Neural cell (in vitro differentiated cells): ENCODE measurements around the gene CCL28. TPM values are rescaled to one million over a fixed set of nuclear protein-coding genes. Genes with fewer than 3 reads are reported as not detected.
"Not testable (repeated sequence)": the region's sequence is repeated elsewhere in the genome, so short reads cannot be mapped to it uniquely, and the experiment has no call there.

ENCODE experiments used
- H2AFZ ChIP-seq: fragments of 200-600, 300-800 bp; sonication (generic), shearing (Covaris generic); 2 replicates; pipeline ENCODE4 v1.6.0; 2014; ENCODE audit warnings: low read depth, mild to moderate bottlenecking, antibody characterized with exemption, low read length, moderate library complexity
- H3F3A ChIP-seq: fragments of 200-600 bp; shearing (Covaris generic); 2 replicates; pipeline ENCODE4 v1.6.1; 2016; ENCODE audit warnings: mild to moderate bottlenecking, moderate library complexity, mixed read lengths, antibody characterized with exemption, low read length; ENCODE audit not compliant: insufficient read depth, poor library complexity, severe bottlenecking
- H3K27ac ChIP-seq: fragments of 200-600, 300-800 bp; sonication (generic), shearing (Covaris generic); 2 replicates; pipeline ENCODE4 v1.5.1; 2014; ENCODE audit warnings: mild to moderate bottlenecking, low read length, moderate library complexity
- H3K27me3 ChIP-seq: fragments of 300-800, 200-600 bp; sonication (generic), shearing (Covaris generic); 2 replicates; pipeline ENCODE4 v1.6.0; 2014; ENCODE audit warnings: mild to moderate bottlenecking, low read depth, low read length, moderate library complexity; ENCODE audit not compliant: insufficient read depth
- H3K36me3 ChIP-seq: fragments of 300-800, 200-600 bp; sonication (generic), shearing (Covaris generic); 2 replicates; pipeline ENCODE4 v1.5.1; 2014; ENCODE audit warnings: mild to moderate bottlenecking, antibody characterized with exemption, low read length, moderate library complexity; ENCODE audit not compliant: insufficient read depth
- H3K4me2 ChIP-seq: fragments of 300-800, 200-600 bp; sonication (generic), shearing (Covaris generic); 2 replicates; pipeline ENCODE4 v1.6.0; 2014; ENCODE audit warnings: mild to moderate bottlenecking, low read length
- H3K4me3 ChIP-seq: fragments of 300-800, 200-600 bp; sonication (generic), shearing (Covaris generic); 2 replicates; pipeline ENCODE4 v1.5.1; 2014; ENCODE audit warnings: mild to moderate bottlenecking, low read length, moderate library complexity
- H3K79me2 ChIP-seq: fragments of 200-600 bp; shearing (Covaris generic); replicated peaks from 2 replicates; pipeline ENCODE4 v1.6.0; 2014; ENCODE audit warnings: mild to moderate bottlenecking, low read length, moderate library complexity; ENCODE audit not compliant: insufficient read depth
- H3K9ac ChIP-seq: fragments of 300-800, 200-600 bp; sonication (generic), shearing (Covaris generic); 2 replicates; pipeline ENCODE4 v1.6.1; 2016; ENCODE audit warnings: mild to moderate bottlenecking, low read length, mixed read lengths
- H3K9me2 ChIP-seq: fragments of 200-600 bp; shearing (Covaris generic); 2 replicates; pipeline ENCODE4 v1.6.1; 2016; ENCODE audit warnings: mild to moderate bottlenecking, low read length, mixed read lengths; ENCODE audit not compliant: insufficient read depth
- H3K9me3 ChIP-seq: fragments of 200-600, 300-800 bp; sonication (generic), shearing (Covaris generic); 2 replicates; pipeline ENCODE4 v1.6.1; 2016; ENCODE audit warnings: mild to moderate bottlenecking, mixed run types, low read length, moderate library complexity, mixed read lengths
- H4K20me1 ChIP-seq: fragments of 200-600 bp; shearing (Covaris generic); 2 replicates; pipeline ENCODE4 v1.6.1; 2016; ENCODE audit warnings: mild to moderate bottlenecking, mixed run types; ENCODE audit not compliant: insufficient read depth
- EP300 ChIP-seq: fragments of 450-650 bp; conservative IDR thresholded peaks from 2 replicates; pipeline ENCODE4 v1.6.1; 2014; ENCODE audit warnings: antibody characterized with exemption, mild to moderate bottlenecking, moderate library complexity; ENCODE audit not compliant: poor library complexity, severe bottlenecking
- EZH2 ChIP-seq: fragments of 200-600, 300-800 bp; shearing (Covaris generic), sonication (generic); IDR thresholded peaks from 2 replicates; pipeline ENCODE4 v1.6.1; 2014; ENCODE audit warnings: antibody characterized with exemption, low read length, borderline replicate concordance, mild to moderate bottlenecking; ENCODE audit not compliant: insufficient read depth, poor library complexity, severe bottlenecking
- MXI1 ChIP-seq: fragments of 450-650 bp; conservative IDR thresholded peaks from 2 replicates; pipeline ENCODE4 v1.6.1; 2014; ENCODE audit warnings: antibody characterized with exemption, mild to moderate bottlenecking; ENCODE audit not compliant: poor library complexity, severe bottlenecking
- POLR2AphosphoS5 ChIP-seq: IDR thresholded peaks from 2 replicates; pipeline ENCODE4 v1.6.1; 2012
- RAD21 ChIP-seq: fragments of 450-650 bp; conservative IDR thresholded peaks from 2 replicates; pipeline ENCODE4 v1.6.1; 2014; ENCODE audit warnings: antibody characterized with exemption, mild to moderate bottlenecking, moderate library complexity
- SMC3 ChIP-seq: fragments of 450-650 bp; conservative IDR thresholded peaks from 2 replicates; pipeline ENCODE4 v1.6.1; 2014; ENCODE audit warnings: antibody characterized with exemption, mild to moderate bottlenecking, moderate library complexity; ENCODE audit not compliant: poor library complexity
- TAF1 ChIP-seq: IDR thresholded peaks from 2 replicates; pipeline ENCODE4 v1.6.1; 2012; ENCODE audit warnings: low read depth
- polyA plus RNA-seq: library from polyadenylated mRNA; depleted of rRNA; stranded (reverse); fragments of >200 nt; gene quantifications from 2 replicates; pipeline ENCODE4 v1.2.3, GENCODE V29; 2014
- TF ChIP-seq, protein P1 (sequence below): fragments of 450-650 bp; IDR thresholded peaks from 2 replicates; pipeline ENCODE4 v1.5.1; 2014; ENCODE audit warnings: antibody characterized with exemption, mild to moderate bottlenecking, moderate library complexity; ENCODE audit not compliant: poor library complexity, severe bottlenecking
- TF ChIP-seq, protein P2 (sequence below): IDR thresholded peaks from 2 replicates; pipeline ENCODE4 v1.6.1; 2012; ENCODE audit warnings: borderline replicate concordance

The CCL28 gene
- polyA plus RNA-seq, 1 donor from 2014 or later = not detected

DNA sequence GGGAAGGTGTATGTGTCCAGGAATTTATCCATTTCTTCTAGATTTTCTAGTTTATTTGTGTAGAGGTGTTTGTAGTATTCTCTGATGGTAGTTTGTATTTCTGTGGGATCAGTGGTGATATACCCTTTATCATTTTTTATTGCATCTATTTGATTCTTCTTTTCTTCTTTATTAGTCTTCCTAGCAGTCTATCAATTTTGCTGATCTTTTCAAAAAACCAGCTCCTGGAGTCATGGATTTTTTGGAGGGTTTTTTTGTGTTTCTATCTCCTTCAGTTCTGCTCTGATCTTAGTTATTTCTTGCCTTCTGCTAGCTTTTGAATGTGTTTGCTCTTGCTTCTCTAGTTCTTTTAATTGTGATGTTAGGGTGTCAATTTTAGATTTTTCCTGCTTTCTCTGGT is 29.4 kb upstream of the CCL28 start:
- not testable (repeated sequence) for H3K36me3 ChIP-seq

GRCh38 chr5:43437062-43437660 is 25.0 kb upstream of the CCL28 start:
- no peaks in the 10 kb centered on the region for H3K9me2 ChIP-seq
- H4K20me1 ChIP-seq = no peaks in the 10 kb centered on the region
- H2AFZ ChIP-seq = no peak overlapping the region
- TF ChIP-seq RAD21 = no peak
- TF ChIP-seq SMC3 = no peak
- no peak for TF ChIP-seq TAF1
- TF ChIP-seq, protein P1, sequence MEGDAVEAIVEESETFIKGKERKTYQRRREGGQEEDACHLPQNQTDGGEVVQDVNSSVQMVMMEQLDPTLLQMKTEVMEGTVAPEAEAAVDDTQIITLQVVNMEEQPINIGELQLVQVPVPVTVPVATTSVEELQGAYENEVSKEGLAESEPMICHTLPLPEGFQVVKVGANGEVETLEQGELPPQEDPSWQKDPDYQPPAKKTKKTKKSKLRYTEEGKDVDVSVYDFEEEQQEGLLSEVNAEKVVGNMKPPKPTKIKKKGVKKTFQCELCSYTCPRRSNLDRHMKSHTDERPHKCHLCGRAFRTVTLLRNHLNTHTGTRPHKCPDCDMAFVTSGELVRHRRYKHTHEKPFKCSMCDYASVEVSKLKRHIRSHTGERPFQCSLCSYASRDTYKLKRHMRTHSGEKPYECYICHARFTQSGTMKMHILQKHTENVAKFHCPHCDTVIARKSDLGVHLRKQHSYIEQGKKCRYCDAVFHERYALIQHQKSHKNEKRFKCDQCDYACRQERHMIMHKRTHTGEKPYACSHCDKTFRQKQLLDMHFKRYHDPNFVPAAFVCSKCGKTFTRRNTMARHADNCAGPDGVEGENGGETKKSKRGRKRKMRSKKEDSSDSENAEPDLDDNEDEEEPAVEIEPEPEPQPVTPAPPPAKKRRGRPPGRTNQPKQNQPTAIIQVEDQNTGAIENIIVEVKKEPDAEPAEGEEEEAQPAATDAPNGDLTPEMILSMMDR = no peak
- TF ChIP-seq MXI1 = no peak
- TF ChIP-seq, protein P2, sequence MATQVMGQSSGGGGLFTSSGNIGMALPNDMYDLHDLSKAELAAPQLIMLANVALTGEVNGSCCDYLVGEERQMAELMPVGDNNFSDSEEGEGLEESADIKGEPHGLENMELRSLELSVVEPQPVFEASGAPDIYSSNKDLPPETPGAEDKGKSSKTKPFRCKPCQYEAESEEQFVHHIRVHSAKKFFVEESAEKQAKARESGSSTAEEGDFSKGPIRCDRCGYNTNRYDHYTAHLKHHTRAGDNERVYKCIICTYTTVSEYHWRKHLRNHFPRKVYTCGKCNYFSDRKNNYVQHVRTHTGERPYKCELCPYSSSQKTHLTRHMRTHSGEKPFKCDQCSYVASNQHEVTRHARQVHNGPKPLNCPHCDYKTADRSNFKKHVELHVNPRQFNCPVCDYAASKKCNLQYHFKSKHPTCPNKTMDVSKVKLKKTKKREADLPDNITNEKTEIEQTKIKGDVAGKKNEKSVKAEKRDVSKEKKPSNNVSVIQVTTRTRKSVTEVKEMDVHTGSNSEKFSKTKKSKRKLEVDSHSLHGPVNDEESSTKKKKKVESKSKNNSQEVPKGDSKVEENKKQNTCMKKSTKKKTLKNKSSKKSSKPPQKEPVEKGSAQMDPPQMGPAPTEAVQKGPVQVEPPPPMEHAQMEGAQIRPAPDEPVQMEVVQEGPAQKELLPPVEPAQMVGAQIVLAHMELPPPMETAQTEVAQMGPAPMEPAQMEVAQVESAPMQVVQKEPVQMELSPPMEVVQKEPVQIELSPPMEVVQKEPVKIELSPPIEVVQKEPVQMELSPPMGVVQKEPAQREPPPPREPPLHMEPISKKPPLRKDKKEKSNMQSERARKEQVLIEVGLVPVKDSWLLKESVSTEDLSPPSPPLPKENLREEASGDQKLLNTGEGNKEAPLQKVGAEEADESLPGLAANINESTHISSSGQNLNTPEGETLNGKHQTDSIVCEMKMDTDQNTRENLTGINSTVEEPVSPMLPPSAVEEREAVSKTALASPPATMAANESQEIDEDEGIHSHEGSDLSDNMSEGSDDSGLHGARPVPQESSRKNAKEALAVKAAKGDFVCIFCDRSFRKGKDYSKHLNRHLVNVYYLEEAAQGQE = no peak
- TF ChIP-seq POLR2AphosphoS5 = no peak
- TF ChIP-seq EP300 = no peak
- TF ChIP-seq EZH2 = no peak
- no peak overlapping the region for H3K27ac ChIP-seq
- no peaks in the 10 kb centered on the region for H3K27me3 ChIP-seq
- H3K4me2 ChIP-seq = no peak overlapping the region
- H3K79me2 ChIP-seq = no peaks in the 10 kb centered on the region
- H3K36me3 ChIP-seq = no peaks in the 10 kb centered on the region
- H3K9me3 ChIP-seq = no peaks in the 10 kb centered on the region
- H3K9ac ChIP-seq = no peak overlapping the region
- H3K4me3 ChIP-seq = no peak overlapping the region
- H3F3A ChIP-seq = no peaks in the 10 kb centered on the region

More for the DNA sequence above, 29.4 kb upstream of the CCL28 start:
- not testable (repeated sequence) for H3K9me3 ChIP-seq, H3F3A ChIP-seq, H3K27me3 ChIP-seq, H4K20me1 ChIP-seq, H3K4me3 ChIP-seq, H3K4me2 ChIP-seq, H3K9me2 ChIP-seq, H3K27ac ChIP-seq, H2AFZ ChIP-seq, H3K79me2 ChIP-seq, H3K9ac ChIP-seq

GRCh38 chr5:43433382-43433781 is 21.2 kb upstream of the CCL28 start:
- TF ChIP-seq TAF1 (no peak), EP300 (no peak), MXI1 (no peak), EZH2 (no peak), POLR2AphosphoS5 (no peak), RAD21 (no peak), SMC3 (no peak)
- TF ChIP-seq, protein P1 = no peak
- TF ChIP-seq, protein P2 = no peak
- no peak overlapping the region for H3K4me2 ChIP-seq
- no peaks in the 10 kb centered on the region for H3K36me3 ChIP-seq
- no peaks in the 10 kb centered on the region for H4K20me1 ChIP-seq
- no peak overlapping the region for H3K4me3 ChIP-seq
- no peak overlapping the region for H2AFZ ChIP-seq
- H3K9me2 ChIP-seq = no peaks in the 10 kb centered on the region
- H3K79me2 ChIP-seq = no peaks in the 10 kb centered on the region
- no peaks in the 10 kb centered on the region for H3F3A ChIP-seq
- H3K9ac ChIP-seq = no peak overlapping the region
- no peak overlapping the region for H3K27ac ChIP-seq
- no peaks in the 10 kb centered on the region for H3K9me3 ChIP-seq
- H3K27me3 ChIP-seq = no peaks in the 10 kb centered on the region
